HL-60 (cell line): ENCODE results near the gene ARAP2.

ENCODE experiments used
- DNase-seq, 2 experiments: peaks; one replicate each; pipeline ENCODE4 v3.0.0-alpha.2; 2010 to 2020; ENCODE audit warnings: low read depth in 1 of 2, low spot score in 1 of 2
- H3K27ac ChIP-seq: fragments of 250-450 bp; sonication (Bioruptor Pico); replicated peaks from 2 replicates; pipeline ENCODE4 v1.5.1; 2020; ENCODE audit warnings: mild to moderate bottlenecking, moderate library complexity
- H3K27me3 ChIP-seq: fragments of 250-450 bp; sonication (Bioruptor Pico); 2 replicates; pipeline ENCODE4 v1.5.1; 2021; ENCODE audit warnings: mild to moderate bottlenecking, moderate library complexity; ENCODE audit not compliant: insufficient read depth, poor library complexity, severe bottlenecking
- H3K4me3 ChIP-seq: replicated peaks from 2 replicates; pipeline ENCODE4 v1.5.1; 2011; ENCODE audit warnings: mild to moderate bottlenecking, control low read depth, low read length; ENCODE audit not compliant: insufficient read depth
- CTCF ChIP-seq: IDR thresholded peaks from one replicate; pipeline ENCODE4 v1.5.1; 2011; ENCODE audit warnings: low read length, control low read depth, inconsistent platforms; ENCODE audit not compliant: insufficient read depth
- GABPA ChIP-seq: IDR thresholded peaks from 2 replicates; pipeline ENCODE4 v1.6.1; 2012; ENCODE audit warnings: low read depth
- POLR2AphosphoS5 ChIP-seq: IDR thresholded peaks from 2 replicates; pipeline ENCODE4 v1.6.1; 2012; ENCODE audit warnings: low read depth
- REST ChIP-seq: IDR thresholded peaks from 2 replicates; pipeline ENCODE4 v1.6.1; 2012; ENCODE audit warnings: low read depth; ENCODE audit not compliant: insufficient replicate concordance
- SPI1 ChIP-seq: IDR thresholded peaks from 2 replicates; pipeline ENCODE4 v1.6.1; 2012; ENCODE audit warnings: low read depth, mild to moderate bottlenecking, borderline replicate concordance

ARAP2 gene

GRCh38 chr4:36237366-36238313 is 6.7 kb downstream of the ARAP2 start:
- Histone ChIP-seq H3K27me3 (no peaks in the 10 kb centered on the region), H3K4me3 (no peak overlapping the region), H3K27ac (no peak overlapping the region)
- TF ChIP-seq SPI1 (peak; percentile 74), REST (no peak)
- no peak for DNase-seq

GRCh38 chr4:36236159-36236558 is 8.2 kb downstream of the ARAP2 start:
- Histone ChIP-seq H3K27me3 (no peaks in the 10 kb centered on the region), H3K4me3 (no peak overlapping the region), H3K27ac (no peak overlapping the region)
- TF ChIP-seq SPI1 = no peak
- no peak for TF ChIP-seq REST
- no peak for TF ChIP-seq GABPA
- TF ChIP-seq POLR2AphosphoS5 = no peak
- no peak for TF ChIP-seq CTCF
- DNase-seq = no peak

- no peak overlapping the region for H3K4me3 ChIP-seq
- H3K27ac ChIP-seq = no peak overlapping the region
- no peak for DNase-seq
- H3K27me3 ChIP-seq = no peaks in the 10 kb centered on the region
- TF ChIP-seq SPI1 = no peak
- TF ChIP-seq POLR2AphosphoS5 = no peak
- no peak for TF ChIP-seq REST
- TF ChIP-seq CTCF = no peak
- no peak for TF ChIP-seq GABPA
These were observed 9.0 kb downstream of the ARAP2 start for GRCh38 chr4:36235306-36235705.
